Kidney (tissue), 14 donors: ENCODE results near the gene TCF7L2. TPM values are rescaled to one million over a fixed set of nuclear protein-coding genes. Genes with fewer than 3 reads are reported as not detected.
A peak's percentile ranks its signal among the peaks of the same experiment; 100 is the strongest.

Experiments used
- DNase-seq, 5 donors: peaks; one replicate each; pipeline ENCODE4 v3.0.0-alpha.2; 2013 to 2020
- FAIRE-seq: peaks from 2 replicates; lab custom pipeline; 2012; peaks lifted over from hg19 to GRCh38; lab: Jason Lieb, UNC
- H3K27ac ChIP-seq, 2 donors: one replicate each; pipeline ENCODE4 v1.7.0; 2013; ENCODE audit warnings: low read depth in 2 of 2, low read length in 2 of 2, inconsistent platforms in 1 of 2
- H3K27me3 ChIP-seq: one replicate; pipeline ENCODE4 v1.7.1; 2013; ENCODE audit warnings: low read length, inconsistent platforms; ENCODE audit not compliant: control insufficient read depth, insufficient read depth
- H3K36me3 ChIP-seq, 3 donors: one replicate each; pipeline versions ENCODE4 v1.7.0 to v1.7.1; 2013; ENCODE audit warnings: low read length in 3 of 3, control low read depth in 1 of 3, inconsistent platforms in 1 of 3; ENCODE audit not compliant: insufficient read depth in 3 of 3, control insufficient read depth in 2 of 3
- H3K4me1 ChIP-seq, 3 donors: one replicate each; pipeline versions ENCODE4 v1.7.0 to v1.7.1; 2013; ENCODE audit warnings: low read length in 3 of 3, inconsistent platforms in 1 of 3, low read depth in 1 of 3; ENCODE audit not compliant: control insufficient read depth in 2 of 3, insufficient read depth in 2 of 3
- H3K4me3 ChIP-seq, 3 donors: one replicate each; pipeline versions ENCODE4 v1.7.0 to v1.8.1; 2013; ENCODE audit warnings: low read length in 3 of 3, control low read depth in 1 of 3, inconsistent platforms in 1 of 3
- H3K9ac ChIP-seq, 3 donors: one replicate each; pipeline versions ENCODE4 v1.7.0 to v1.7.1; 2013; ENCODE audit warnings: low read length in 3 of 3, control low read depth in 1 of 3, inconsistent platforms in 1 of 3
- H3K9me3 ChIP-seq, 3 donors: one replicate each; pipeline versions ENCODE4 v1.7.0 to v1.7.1; 2013; ENCODE audit warnings: low read length in 3 of 3, control low read depth in 1 of 3, inconsistent platforms in 1 of 3; ENCODE audit not compliant: control insufficient read depth in 2 of 3, insufficient read depth in 1 of 3
- CTCF ChIP-seq: IDR thresholded peaks from 3 replicates; pipeline ENCODE4 v1.5.1; 2012; ENCODE audit warnings: mild to moderate bottlenecking, moderate library complexity, borderline replicate concordance; ENCODE audit not compliant: insufficient read depth; ENCODE audit errors: extremely low read depth
- intact Hi-C: fragments of 100-400 bp; cut with DNase I; formaldehyde crosslinking; loops from one replicate; pipeline ENCODE4 v1.11.1; 2022
- polyA plus RNA-seq: library from polyadenylated mRNA; stranded (reverse); fragments of 350-450 nt; fragmentation: Illumina TruSeq; extraction: RNeasy Lipid Tissue Mini Kit (QIAGEN cat#74804); gene quantifications from one replicate; pipeline ENCODE4 v1.2.3, GENCODE V29; 2014; ENCODE audit warnings: low read depth, low replicate concordance; ENCODE audit not compliant: insufficient read depth
- total RNA-seq: library from RNA; stranded (reverse); fragmentation: NEBNext Ultra II Directional; extraction: Animal tissue kit (Norgen Biotek cat#: 25700); gene quantifications from one replicate; pipeline ENCODE4 v1.2.1, GENCODE V29; 2021
- donor health status: control.
- donor health status: control.
- donor health status: control.
- donor health status: control.
- donor health status: control.
- donor health status: DM: yes; HTN: yes; CAD: no.
- donor health status: Normal renal cell carcinoma (clear cell type).

Gene TCF7L2
- total and polyA plus RNA-seq, 2 donors from 2014 or later, result 6.5 to 32.4 TPM

GRCh38 chr10:113001599-113002448 lies 51.8 kb downstream of the TCF7L2 start:
- FAIRE-seq (no peak), DNase-seq (no peak)
- Histone ChIP-seq H3K4me3 (peak overlapping the region in 1 of 3 donors; percentile 6), H3K27me3 (no peaks in the 10 kb centered on the region), H3K4me1 (peaks cover 5 to 26% (median 16%) of the 10 kb centered on the region in 3 donors), H3K27ac (no peak overlapping the region), H3K9ac (no peak overlapping the region), H3K9me3 (no peaks in the 10 kb centered on the region), H3K36me3 (no peaks in the 10 kb centered on the region)
- intact Hi-C loops, result no loop called here
- no peak for TF ChIP-seq CTCF

- intact Hi-C loops, result no loop called here
- FAIRE-seq, result no peak
- peaks cover 5 to 26% (median 16%) of the 10 kb centered on the region in 3 donors for H3K4me1 ChIP-seq
These were observed 52.4 kb downstream of the TCF7L2 start for GRCh38 chr10:113002449-113002777.

GRCh38 chr10:113003052-113003451 lies 53.0 kb downstream of the TCF7L2 start:
- Histone ChIP-seq H3K27ac (no peak overlapping the region), H3K36me3 (no peaks in the 10 kb centered on the region), H3K4me1 (peaks cover 5 to 26% (median 16%) of the 10 kb centered on the region in 3 donors), H3K9ac (no peak overlapping the region), H3K27me3 (no peaks in the 10 kb centered on the region), H3K9me3 (no peaks in the 10 kb centered on the region), H3K4me3 (no peak overlapping the region)
- intact Hi-C loops, result no loop called here
- FAIRE-seq, result no peak
- no peak for TF ChIP-seq CTCF
- no peak for DNase-seq

More at GRCh38 chr10:113002449-113002777, 52.4 kb downstream of the TCF7L2 start:
- no peak for TF ChIP-seq CTCF
- no peak for DNase-seq
- no peak overlapping the region for H3K27ac ChIP-seq
- H3K4me3 ChIP-seq, result no peak overlapping the region
- no peak overlapping the region for H3K9ac ChIP-seq
- H3K27me3 ChIP-seq, result no peaks in the 10 kb centered on the region
- H3K9me3 ChIP-seq, result no peaks in the 10 kb centered on the region
- no peaks in the 10 kb centered on the region for H3K36me3 ChIP-seq
